H1 (cell line): ENCODE data around the gene ETS1. TPM values are rescaled to one million over a fixed set of nuclear protein-coding genes. Genes with fewer than 3 reads are reported as not detected.

Experiments used
- CBX5 ChIP-seq: fragments of 300-800, 300-1000 bp; sonication (generic); IDR thresholded peaks from 2 replicates; pipeline ENCODE4 v1.7.1; 2016; ENCODE audit warnings: antibody characterized with exemption, low read length, low read depth
- polyA plus RNA-seq, 7 experiments: library from polyadenylated mRNA; depleted of rRNA in 3 of 7; stranded (reverse) in 5 of 7; unstranded in 2 of 7; fragments of >200 nt in 5 of 7; fragments of 200-250 nt in 2 of 7; gene quantifications; 1 replicate in 5 of 7; 2 replicates in 1 of 7; 4 replicates in 1 of 7; pipeline versions ENCODE4 v1.2.1 to v1.2.3, GENCODE V29; 2011 to 2013; ENCODE audit warnings: missing spikeins in 2 of 7, mixed read lengths in 2 of 7
- total RNA-seq: library from RNA; stranded (reverse); fragmentation: NEBNext Ultra II Directional; extraction: Animal tissue kit (Norgen Biotek cat#: 25700); gene quantifications from 2 replicates; pipeline ENCODE4 v1.2.1, GENCODE V29; 2021

ETS1 gene
- total and polyA plus RNA-seq, 2 of the 8 experiments (the other 6 are each of a cell fraction or from before 2014, with no cell fraction given), result 10.0 to 35.3 TPM

GRCh38 chr11:128618603-128619002 lies 31.2 kb upstream of the ETS1 start (continued):
- no peak for TF ChIP-seq CBX5
